Epithelial cell of esophagus (primary cell): ENCODE measurements around the gene FCAMR.
A peak's percentile ranks its signal among the peaks of the same experiment; 100 is the strongest.

Source experiments
- DNase-seq: peaks from one replicate; pipeline ENCODE4 v3.0.0; 2010; ENCODE audit warnings: low read depth
- H3K4me3 ChIP-seq: 2 replicates; pipeline ENCODE4 v1.5.1; 2011; ENCODE audit warnings: mild to moderate bottlenecking, low read length, control low read depth
- CTCF ChIP-seq: IDR thresholded peaks from 2 replicates; pipeline ENCODE4 v1.5.1; 2011; ENCODE audit warnings: low read depth, mild to moderate bottlenecking, low read length, control low read depth, inconsistent platforms; ENCODE audit not compliant: insufficient read depth; ENCODE audit errors: missing control alignments

Gene FCAMR

GRCh38 chr1:206911064-206911663, 59.1 kb downstream of the FCAMR start:
- DNase-seq: peak; percentile 77
- H3K4me3 ChIP-seq: no peak overlapping the region
- TF ChIP-seq CTCF: peak; percentile 75

- peak overlapping the region; percentile 34 for H3K4me3 ChIP-seq
- no peak for DNase-seq
- no peak for TF ChIP-seq CTCF
Measured at GRCh38 chr1:206909883-206910318, 60.4 kb downstream of the FCAMR start.

GRCh38 chr1:206909161-206909882, 60.9 kb downstream of the FCAMR start:
- no peak for TF ChIP-seq CTCF
- peak; percentile 85 for DNase-seq
- peak overlapping the region; percentile 34 for H3K4me3 ChIP-seq

GRCh38 chr1:206908038-206908437, 62.2 kb downstream of the FCAMR start:
- H3K4me3 ChIP-seq: no peak overlapping the region

More at GRCh38 chr1:206908038-206908437, 62.2 kb downstream of the FCAMR start:
- DNase-seq: no peak
- TF ChIP-seq CTCF: no peak
